SH-SY5Y (cell line): ENCODE results near the gene C1QTNF3.

Source experiments
- GATA2 ChIP-seq: IDR thresholded peaks from 2 replicates; pipeline ENCODE4 v1.6.1; 2011; ENCODE audit warnings: mild to moderate bottlenecking, low read depth, low read length
- GATA3 ChIP-seq: IDR thresholded peaks from 2 replicates; pipeline ENCODE4 v1.6.1; 2011; ENCODE audit warnings: low read depth, mild to moderate bottlenecking, low read length, moderate library complexity

C1QTNF3 gene

GRCh38 chr5:34045996-34046395, 3.0 kb upstream of the C1QTNF3 start:
- TF ChIP-seq GATA2 = no peak
- no peak for TF ChIP-seq GATA3

DNA sequence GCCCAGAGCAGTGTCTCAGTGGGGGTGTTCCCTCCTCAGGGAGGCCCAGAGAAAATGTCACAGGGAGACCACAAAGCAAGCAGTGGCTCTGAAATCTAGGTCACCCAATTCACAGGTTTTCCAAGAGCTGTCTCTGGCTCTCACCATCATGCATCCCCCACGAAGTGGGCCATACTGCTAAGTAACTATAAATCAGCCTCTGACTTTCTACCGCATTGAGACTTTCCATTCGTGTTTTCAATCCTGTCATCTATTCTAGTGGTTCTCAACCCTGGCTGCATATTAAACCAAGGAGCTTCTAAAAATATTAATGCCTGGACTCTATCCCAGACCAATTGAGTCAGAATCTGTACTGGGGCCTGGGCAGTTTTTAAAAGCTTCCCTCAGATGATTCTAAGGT, 2.0 kb upstream of the C1QTNF3 start:
- no peak for TF ChIP-seq GATA3
- no peak for TF ChIP-seq GATA2

DNA sequence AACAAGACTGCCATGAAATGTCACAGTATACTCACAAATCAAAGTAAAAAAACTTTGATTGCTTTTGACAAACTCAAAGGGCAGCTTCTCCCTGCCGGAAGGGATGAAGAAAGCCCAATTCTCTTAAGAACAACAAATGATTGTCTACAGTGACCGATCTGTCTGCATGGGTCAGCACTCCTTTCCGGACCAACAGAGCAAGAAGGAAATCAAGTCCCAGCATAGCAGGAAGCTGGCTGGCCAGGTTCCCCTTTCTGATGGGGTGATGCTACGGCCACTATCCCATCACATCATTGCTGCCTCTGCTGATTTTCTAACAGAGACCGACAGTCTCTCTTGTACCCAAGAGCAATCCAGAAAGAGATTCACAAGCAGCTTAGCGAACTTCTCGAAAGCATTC, 692 bp downstream of the C1QTNF3 start:
- TF ChIP-seq GATA3 = no peak
- no peak for TF ChIP-seq GATA2

DNA sequence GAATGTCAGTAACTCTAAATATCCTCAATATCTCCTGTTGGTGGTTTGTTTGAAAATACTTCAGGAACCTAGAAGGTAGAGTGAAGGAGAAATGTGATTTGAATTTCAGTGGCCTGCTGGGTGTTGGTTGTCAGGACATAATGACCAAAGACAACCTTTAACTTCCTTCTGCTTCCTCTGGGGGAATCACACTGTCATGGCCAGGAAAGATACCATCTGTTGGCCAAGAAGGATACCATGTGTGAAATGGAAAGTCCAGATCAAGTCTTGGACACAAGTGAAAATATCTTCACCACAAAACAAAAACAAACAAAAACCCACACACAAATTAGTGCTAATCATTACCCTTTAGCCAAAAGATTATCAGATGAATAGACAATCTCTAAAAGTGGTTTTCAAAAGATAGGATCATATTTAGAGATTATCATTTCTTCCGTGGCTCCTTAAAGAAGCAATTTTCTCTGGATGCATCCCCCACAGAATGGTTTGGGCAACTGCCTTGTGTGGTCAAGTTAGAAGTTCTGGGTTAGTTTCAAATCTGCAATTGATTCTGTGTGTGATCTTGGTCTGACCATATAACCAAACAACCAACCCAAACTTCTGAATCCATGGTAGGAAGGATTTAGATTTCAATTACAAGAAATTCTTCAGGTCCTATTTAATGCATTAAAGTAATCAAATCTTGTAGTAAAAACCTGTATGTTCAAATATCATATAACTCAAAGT, 1.6 kb downstream of the C1QTNF3 start:
- TF ChIP-seq GATA3 (no peak), GATA2 (no peak)

DNA sequence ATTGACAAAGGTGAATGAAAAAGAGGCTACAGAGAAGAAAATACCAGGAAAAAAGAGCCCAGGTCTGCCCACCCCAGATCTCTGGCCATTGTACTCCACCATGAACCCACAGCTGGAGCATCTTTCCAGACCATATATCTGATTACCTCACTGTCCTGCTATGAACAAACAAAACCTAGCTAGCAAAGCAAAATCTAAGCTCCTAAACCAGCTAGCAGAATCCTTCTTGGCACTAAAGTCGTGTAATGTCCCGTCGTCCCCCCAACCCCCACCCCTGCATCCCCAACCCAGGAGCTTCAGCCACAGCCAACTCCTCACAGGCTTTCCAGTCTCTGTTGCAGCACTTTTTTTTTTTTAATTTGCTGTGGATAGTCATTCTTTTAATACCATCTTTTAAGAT, 2.5 kb downstream of the C1QTNF3 start:
- TF ChIP-seq GATA3 = no peak
- TF ChIP-seq GATA2 = no peak

- TF ChIP-seq GATA2 = no peak
- no peak for TF ChIP-seq GATA3
Measured at GRCh38 chr5:34039398-34040157, 3.4 kb downstream of the C1QTNF3 start.

GRCh38 chr5:34038838-34039237, 4.2 kb downstream of the C1QTNF3 start:
- TF ChIP-seq GATA3 (no peak), GATA2 (no peak)

DNA sequence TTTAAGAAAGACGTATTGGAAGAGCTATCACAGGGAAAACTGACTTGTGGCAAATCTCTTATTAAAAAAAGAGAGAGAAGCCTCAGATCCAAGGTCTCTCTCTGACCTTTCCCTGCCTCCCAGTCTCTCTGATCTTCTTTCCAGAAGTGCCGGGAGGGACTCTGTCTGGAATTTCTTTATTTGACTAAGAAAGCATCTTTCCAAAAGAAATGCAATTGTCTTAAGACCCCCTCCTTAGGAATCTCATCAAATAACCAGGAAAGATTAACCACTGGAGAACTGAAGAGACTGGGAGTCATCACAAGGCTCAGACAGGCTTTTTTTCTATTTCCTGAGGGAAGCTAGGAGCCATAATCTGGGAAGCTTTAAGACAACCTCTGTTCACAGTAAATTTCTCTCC, 4.6 kb downstream of the C1QTNF3 start:
- TF ChIP-seq GATA2 (no peak), GATA3 (no peak)

DNA sequence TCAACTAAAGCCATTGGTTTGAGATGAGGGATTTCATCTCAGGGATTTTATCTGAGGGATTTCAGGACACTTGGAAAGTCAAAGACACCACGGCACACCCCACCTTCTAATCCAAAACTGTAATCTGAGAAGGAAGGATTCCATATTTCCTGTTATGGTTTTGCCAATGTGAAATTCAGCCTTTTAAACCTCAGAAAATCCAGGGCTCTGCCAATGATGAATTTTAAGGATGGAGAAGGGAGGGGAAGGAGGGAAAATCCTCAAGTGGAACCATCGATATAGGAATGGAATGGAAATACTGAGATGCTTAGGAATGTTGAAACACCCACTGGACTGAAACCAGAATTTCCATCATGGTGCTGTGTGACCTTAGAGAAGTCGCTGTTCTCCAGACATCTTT, 5.3 kb downstream of the C1QTNF3 start:
- TF ChIP-seq GATA3 (no peak), GATA2 (no peak)

- TF ChIP-seq GATA3 (no peak), GATA2 (no peak)
Measured at GRCh38 chr5:34035756-34036155, 7.3 kb downstream of the C1QTNF3 start.

GRCh38 chr5:34034534-34035327, 8.3 kb downstream of the C1QTNF3 start:
- TF ChIP-seq GATA2 (no peak), GATA3 (no peak)

DNA sequence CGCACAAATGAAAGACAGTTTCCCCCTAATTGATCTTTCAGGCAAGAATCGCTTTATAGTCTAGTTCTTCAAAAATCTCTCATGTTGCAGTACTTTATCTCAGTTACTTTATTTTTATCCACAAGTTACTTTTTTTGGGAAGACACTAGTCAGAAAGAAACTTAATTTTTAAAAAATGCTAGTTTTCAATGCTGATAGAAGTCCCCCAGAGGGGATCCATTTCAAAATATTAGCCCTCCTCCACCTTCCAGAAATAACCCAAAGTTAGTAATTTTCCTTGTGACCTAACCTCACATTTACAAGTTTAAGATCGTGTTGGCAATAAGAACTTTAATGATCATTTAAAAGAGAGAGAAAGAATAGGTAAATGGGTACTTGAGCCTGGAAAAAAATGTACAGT, 11.0 kb downstream of the C1QTNF3 start:
- TF ChIP-seq GATA3 = no peak
- TF ChIP-seq GATA2 = no peak

DNA sequence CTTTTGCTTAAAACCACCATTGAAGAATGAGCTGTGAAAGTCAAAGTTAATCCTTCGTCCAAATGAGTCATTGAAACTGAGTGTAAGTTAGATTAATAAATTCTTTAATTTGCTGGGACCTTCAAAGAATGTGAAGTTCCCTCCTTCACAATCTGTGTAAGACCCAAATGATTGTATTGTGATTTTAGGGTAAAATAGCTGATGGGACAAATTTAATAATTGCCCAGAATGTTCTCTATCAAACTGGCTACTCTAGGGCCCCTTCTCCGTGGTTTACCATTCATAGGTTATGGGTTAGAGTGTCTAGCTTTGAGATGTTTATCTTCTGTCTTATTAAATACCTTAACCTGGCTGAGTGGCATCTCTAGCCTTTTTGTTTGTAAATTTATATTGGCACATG, 11.9 kb downstream of the C1QTNF3 start:
- TF ChIP-seq GATA3 (no peak), GATA2 (no peak)

- TF ChIP-seq GATA3 (no peak), GATA2 (no peak)
Measured at GRCh38 chr5:34030048-34030447, 13.0 kb downstream of the C1QTNF3 start.

DNA sequence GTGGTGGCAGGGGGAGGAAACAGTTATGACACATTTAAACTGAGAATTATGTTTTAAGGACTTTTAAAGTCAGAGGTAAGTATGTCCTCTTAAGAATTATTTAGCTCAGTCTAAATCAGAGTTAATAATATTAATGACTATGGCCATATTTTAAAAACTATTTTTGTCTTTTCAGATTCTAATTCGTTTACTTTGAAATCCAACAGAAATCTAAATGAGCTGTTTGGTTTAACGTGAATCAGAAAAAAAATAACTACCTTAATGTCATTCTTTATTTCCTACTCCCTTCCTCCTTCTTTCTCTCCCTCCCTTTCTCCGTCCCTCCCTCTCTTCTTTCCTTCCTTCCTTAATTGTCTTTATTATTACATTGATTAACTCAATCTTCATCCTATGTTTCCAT, 14.7 kb downstream of the C1QTNF3 start:
- TF ChIP-seq GATA2 (no peak), GATA3 (no peak)
